H1 (cell line): ENCODE data around the gene RAB3D. TPM values are rescaled to one million over a fixed set of nuclear protein-coding genes. Genes with fewer than 3 reads are reported as not detected.

Experiments used
- ATF3 ChIP-seq: IDR thresholded peaks from 2 replicates; pipeline ENCODE4 v1.6.1; 2011; ENCODE audit warnings: low read depth, mild to moderate bottlenecking, low read length; ENCODE audit not compliant: insufficient read depth
- BRCA1 ChIP-seq: IDR thresholded peaks from 2 replicates; pipeline ENCODE4 v1.6.1; 2012; ENCODE audit warnings: low read depth, low read length, improper control_type of control experiment
- CBX5 ChIP-seq: fragments of 300-800, 300-1000 bp; sonication (generic); IDR thresholded peaks from 2 replicates; pipeline ENCODE4 v1.7.1; 2016; ENCODE audit warnings: antibody characterized with exemption, low read length, low read depth
- CBX8 ChIP-seq: fragments of 300-800, 300-1000 bp; sonication (generic); IDR thresholded peaks from 2 replicates; pipeline ENCODE4 v1.7.1; 2016; ENCODE audit warnings: low read depth, low read length, borderline replicate concordance
- CHD2 ChIP-seq: IDR thresholded peaks from 2 replicates; pipeline ENCODE4 v1.6.1; 2012; ENCODE audit warnings: low read length, improper control_type of control experiment
- E2F6 ChIP-seq: IDR thresholded peaks from 2 replicates; pipeline ENCODE4 v1.6.1; 2012; ENCODE audit warnings: inconsistent platforms
- FOSL1 ChIP-seq: IDR thresholded peaks from 2 replicates; pipeline ENCODE4 v1.6.1; 2011; ENCODE audit warnings: mild to moderate bottlenecking, low read depth, low read length, moderate library complexity; ENCODE audit not compliant: insufficient read depth
- HDAC6 ChIP-seq: IDR thresholded peaks from one replicate; pipeline ENCODE4 v1.7.1; 2012; ENCODE audit warnings: low read depth, mild to moderate bottlenecking, inconsistent platforms, low read length, moderate library complexity
- JUN ChIP-seq: IDR thresholded peaks from 2 replicates; pipeline ENCODE4 v1.6.1; 2011; ENCODE audit warnings: low read depth, mild to moderate bottlenecking, improper control_type of control experiment, low read length
- JUND ChIP-seq: IDR thresholded peaks from 2 replicates; pipeline ENCODE4 v1.6.1; 2011; ENCODE audit warnings: mild to moderate bottlenecking, improper control_type of control experiment, low read length
- MAFK ChIP-seq: IDR thresholded peaks from 2 replicates; pipeline ENCODE4 v1.6.1; 2012; ENCODE audit warnings: low read depth, mild to moderate bottlenecking, improper control_type of control experiment, low read length
- MAX ChIP-seq: IDR thresholded peaks from 2 replicates; pipeline ENCODE4 v1.6.1; 2012; ENCODE audit warnings: inconsistent platforms
- PHF8 ChIP-seq: fragments of 200-600 bp; sonication (generic); conservative IDR thresholded peaks from 2 replicates; pipeline ENCODE4 v1.7.1; 2012; ENCODE audit warnings: low read depth, mild to moderate bottlenecking, inconsistent platforms, low read length, moderate library complexity
- POLR2A ChIP-seq, 2 experiments: IDR thresholded peaks; 1 replicate in 1 of 2; 2 replicates in 1 of 2; pipeline ENCODE4 v1.6.1; 2011; ENCODE audit warnings: low read depth in 2 of 2, low read length in 2 of 2, mild to moderate bottlenecking in 2 of 2; ENCODE audit errors: control extremely low read depth in 1 of 2
- POLR2AphosphoS5 ChIP-seq: IDR thresholded peaks from 2 replicates; pipeline ENCODE4 v1.6.1; 2011; ENCODE audit warnings: low read depth, low read length
- POU5F1 ChIP-seq: IDR thresholded peaks from 2 replicates; pipeline ENCODE4 v1.6.1; 2011; ENCODE audit warnings: low read depth, mild to moderate bottlenecking, low read length, moderate library complexity
- RAD21 ChIP-seq, 2 experiments: IDR thresholded peaks in 1 of 2; conservative IDR thresholded peaks in 1 of 2; 2 replicates each; pipeline ENCODE4 v1.6.1; 2011; ENCODE audit warnings: low read depth in 2 of 2, low read length in 2 of 2, improper control_type of control experiment in 1 of 2, inconsistent platforms in 1 of 2, mild to moderate bottlenecking in 1 of 2, moderate library complexity in 1 of 2
- RBBP5 ChIP-seq: IDR thresholded peaks from 2 replicates; pipeline ENCODE4 v1.7.1; 2012; ENCODE audit warnings: low read depth, mild to moderate bottlenecking, inconsistent platforms, low read length, moderate library complexity, borderline replicate concordance
- RFX5 ChIP-seq: IDR thresholded peaks from 2 replicates; pipeline ENCODE4 v1.6.1; 2011; ENCODE audit warnings: low read depth, low read length, improper control_type of control experiment, borderline replicate concordance
- SIRT6 ChIP-seq: IDR thresholded peaks from one replicate; pipeline ENCODE4 v1.7.1; 2012; ENCODE audit warnings: low read length, inconsistent platforms
- SP1 ChIP-seq: IDR thresholded peaks from 2 replicates; pipeline ENCODE4 v1.6.1; 2011; ENCODE audit warnings: low read depth, low read length
- SP4 ChIP-seq: IDR thresholded peaks from 2 replicates; pipeline ENCODE4 v1.6.1; 2012; ENCODE audit warnings: low read length, inconsistent platforms
- YY1 ChIP-seq: IDR thresholded peaks from 2 replicates; pipeline ENCODE4 v1.6.1; 2011; ENCODE audit warnings: low read depth, mild to moderate bottlenecking, low read length
- polyA plus RNA-seq, 7 experiments: library from polyadenylated mRNA; depleted of rRNA in 3 of 7; stranded (reverse) in 5 of 7; unstranded in 2 of 7; fragments of >200 nt in 5 of 7; fragments of 200-250 nt in 2 of 7; gene quantifications; 1 replicate in 5 of 7; 2 replicates in 1 of 7; 4 replicates in 1 of 7; pipeline versions ENCODE4 v1.2.1 to v1.2.3, GENCODE V29; 2011 to 2013; ENCODE audit warnings: missing spikeins in 2 of 7, mixed read lengths in 2 of 7
- total RNA-seq: library from RNA; stranded (reverse); fragmentation: NEBNext Ultra II Directional; extraction: Animal tissue kit (Norgen Biotek cat#: 25700); gene quantifications from 2 replicates; pipeline ENCODE4 v1.2.1, GENCODE V29; 2021

The RAB3D gene
- total and polyA plus RNA-seq, 2 of the 8 experiments (the other 6 are each of a cell fraction or from before 2014, with no cell fraction given), result 17.8 to 23.8 TPM

GRCh38 chr19:11374433-11375142, 35.1 kb upstream of the RAB3D start, which contains the start of gene SWSAP1 (continued):
- TF ChIP-seq SP4, result 0 out of 2 replicates have a peak, but pooled peaks have one; percentile 25
- TF ChIP-seq MAX, result peak; percentile 50
- TF ChIP-seq ATF3, result no peak
- TF ChIP-seq MAFK, result no peak
- TF ChIP-seq POLR2AphosphoS5, result peak; percentile 87
- no peak for TF ChIP-seq JUND
- TF ChIP-seq HDAC6, result no peak
- TF ChIP-seq RBBP5, result no peak
- no peak for TF ChIP-seq POU5F1
- peak; percentile 82; the same call in 1 of the 2 replicates for TF ChIP-seq YY1
- TF ChIP-seq CHD2, result peak; percentile 83
- TF ChIP-seq JUN, result no peak
- peak; percentile 95 for TF ChIP-seq SP1
- peak in 1 of 2 experiments; percentile 98; a peak in 2 of 3 replicates for TF ChIP-seq POLR2A (IDR thresholded peaks at IDR 0.05; ENCODE audit: control extremely low read depth in 1 of 2, low read depth in 2 of 2, low read length in 2 of 2)
- no peak for TF ChIP-seq RAD21 (IDR thresholded peaks at IDR 0.05 in 1 of 2, conservative IDR thresholded peaks at IDR 0.05 in 1 of 2; ENCODE audit: low read depth in 2 of 2, low read length in 2 of 2)
- no peak for TF ChIP-seq FOSL1
- no peak for TF ChIP-seq CBX8
- no peak for TF ChIP-seq RFX5
- peak; percentile 100 for TF ChIP-seq PHF8
- TF ChIP-seq BRCA1, result no peak
- TF ChIP-seq SIRT6, result no peak
- no peak for TF ChIP-seq CBX5
- peak; percentile 38; the same call in 1 of the 2 replicates for TF ChIP-seq E2F6
